Frontal cortex (tissue), 4 donors: ENCODE results near the gene STPG1. TPM values are rescaled to one million over a fixed set of nuclear protein-coding genes. Genes with fewer than 3 reads are reported as not detected.

ENCODE experiments used
- DNase-seq, 2 donors: peaks; one replicate each; pipeline ENCODE4 v3.0.0; 2012; ENCODE audit warnings: low spot score in 2 of 2
- FAIRE-seq: peaks from 2 replicates; lab custom pipeline; 2012; peaks lifted over from hg19 to GRCh38; lab: Jason Lieb, UNC
- total RNA-seq: library from RNA; depleted of rRNA; stranded (reverse); fragments of >200 nt; gene quantifications from one replicate; pipeline ENCODE4 v1.2.3, GENCODE V29; 2014
- donor health status: control.
- donor health status: control.
- donor health status: control.

The STPG1 gene
- total RNA-seq, 1 donor from 2014 or later: 2.9 TPM

DNA sequence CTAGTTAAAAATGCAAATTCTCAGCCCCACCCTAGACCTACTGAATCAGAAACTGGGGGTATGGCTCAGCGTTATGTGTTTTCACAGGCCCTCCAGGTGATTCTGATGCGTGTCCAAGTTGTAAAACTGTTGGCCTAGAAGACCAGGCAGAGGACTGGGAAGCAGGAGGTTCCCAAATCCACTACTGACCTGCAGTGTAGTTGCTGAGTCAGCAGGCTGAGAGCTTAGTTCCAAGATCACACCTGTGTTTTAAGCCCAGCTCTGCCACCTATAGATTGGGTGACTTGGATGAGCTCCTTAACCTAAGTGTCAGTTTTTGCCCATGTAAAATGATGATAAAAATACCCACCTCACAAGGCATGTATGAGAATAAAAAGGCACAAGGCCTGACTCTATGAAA lies 90.3 kb downstream of the STPG1 start:
- FAIRE-seq (no peak), DNase-seq (no peak)

- no peak for DNase-seq
- FAIRE-seq: no peak
Observed at GRCh38 chr1:24322470-24323177, 91.0 kb downstream of the STPG1 start.

DNA sequence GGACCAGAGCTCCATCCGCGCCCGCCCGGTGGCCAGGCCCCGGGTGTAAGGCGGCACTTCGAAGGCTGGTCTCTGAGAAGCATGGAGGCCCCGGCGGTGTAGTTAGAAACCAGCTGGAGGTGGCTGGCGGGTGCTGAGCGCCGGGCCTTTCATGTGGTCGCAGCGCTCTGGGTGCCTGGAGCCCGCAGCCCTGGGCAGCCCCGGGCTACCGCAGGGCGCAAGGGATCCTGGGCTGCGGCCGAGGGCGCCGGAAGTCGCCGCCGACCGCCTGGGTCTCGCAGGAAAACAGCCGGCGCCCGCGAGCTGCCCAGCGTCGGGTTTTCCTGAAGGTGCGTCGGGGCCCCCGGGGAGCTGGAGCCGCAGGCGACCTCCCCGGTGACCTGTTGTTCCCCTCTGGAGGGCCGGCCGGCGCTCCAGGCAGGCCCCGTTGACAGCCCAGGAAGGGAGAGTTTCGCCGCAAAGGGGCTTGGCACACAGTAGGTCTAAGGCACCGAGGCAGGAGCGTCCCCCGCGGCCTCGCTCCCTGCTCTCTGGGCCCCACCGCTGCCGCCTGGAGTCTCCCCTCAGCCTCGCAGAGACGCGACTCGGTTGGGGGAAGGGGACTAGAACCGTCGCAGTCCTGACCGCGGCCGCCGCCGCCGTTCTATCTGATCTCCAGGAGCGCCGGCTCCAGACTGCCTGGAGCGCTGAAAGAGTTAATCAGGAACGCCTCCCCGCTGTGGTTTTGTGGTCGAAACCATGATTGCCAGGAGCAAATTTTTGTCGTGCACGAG lies 91.7 kb downstream of the STPG1 start:
- DNase-seq (peak; percentile 40 to 48), FAIRE-seq (no peak)

DNA sequence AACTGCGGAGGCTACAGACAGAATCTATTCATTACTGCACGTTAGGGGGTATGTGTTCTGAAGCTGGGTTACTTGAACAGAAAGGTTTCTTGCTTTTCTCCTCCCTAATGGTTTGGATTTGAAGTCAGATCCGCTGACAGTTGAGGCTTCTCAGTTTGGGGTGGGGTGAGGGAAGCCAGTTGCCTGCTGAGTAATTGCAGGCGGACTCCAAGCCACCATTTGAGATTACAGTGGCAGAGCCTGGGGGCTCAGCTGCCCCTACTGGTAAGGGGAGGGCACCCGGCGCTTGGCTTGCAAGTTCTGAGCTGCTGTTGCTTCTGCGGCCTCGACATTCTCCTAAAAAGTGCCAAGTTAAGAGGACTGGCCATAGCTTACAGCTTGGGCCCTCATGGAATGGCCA lies 92.5 kb downstream of the STPG1 start:
- no peak for DNase-seq
- no peak for FAIRE-seq

GRCh38 chr1:24319962-24320361 lies 93.6 kb downstream of the STPG1 start:
- DNase-seq: no peak

DNA sequence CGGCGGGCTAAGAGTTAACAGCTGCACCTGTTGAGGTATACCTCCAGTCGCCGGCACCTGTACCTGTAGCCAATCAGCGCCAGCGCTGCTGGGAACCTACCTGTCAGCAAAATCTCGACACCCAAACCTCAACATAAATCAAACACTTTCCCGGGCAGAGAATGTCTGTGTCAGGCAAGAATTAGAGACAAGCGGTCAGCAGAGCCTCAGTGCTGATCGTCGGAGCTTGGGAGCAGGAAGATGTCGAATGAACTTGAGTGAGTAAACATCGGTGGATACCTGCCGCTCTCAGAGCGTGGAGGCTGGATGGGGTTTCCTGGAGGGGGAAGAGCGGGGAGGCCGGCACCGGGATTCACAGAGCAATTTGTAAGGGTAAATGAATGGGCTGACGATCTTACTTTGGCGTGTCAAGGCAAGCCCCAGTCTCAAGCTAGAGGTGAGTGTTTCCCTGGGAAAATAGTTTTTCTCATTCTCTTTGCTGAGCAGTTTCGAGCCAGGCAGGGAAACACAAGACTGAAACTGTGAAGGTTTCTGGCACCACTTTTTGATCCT lies 94.2 kb downstream of the STPG1 start, which contains the start of gene GRHL3:
Gene GRHL3, plus strand, starts transcription at position 46 of the 552 bp plus-strand sequence. Its CDS starts 195 bp downstream, at position 241.
- DNase-seq: no peak
- no peak for FAIRE-seq

More at GRCh38 chr1:24319962-24320361, 93.6 kb downstream of the STPG1 start:
- FAIRE-seq: no peak

- DNase-seq: no peak
- no peak for FAIRE-seq
Observed at GRCh38 chr1:24318615-24319311, 94.8 kb downstream of the STPG1 start.

DNA sequence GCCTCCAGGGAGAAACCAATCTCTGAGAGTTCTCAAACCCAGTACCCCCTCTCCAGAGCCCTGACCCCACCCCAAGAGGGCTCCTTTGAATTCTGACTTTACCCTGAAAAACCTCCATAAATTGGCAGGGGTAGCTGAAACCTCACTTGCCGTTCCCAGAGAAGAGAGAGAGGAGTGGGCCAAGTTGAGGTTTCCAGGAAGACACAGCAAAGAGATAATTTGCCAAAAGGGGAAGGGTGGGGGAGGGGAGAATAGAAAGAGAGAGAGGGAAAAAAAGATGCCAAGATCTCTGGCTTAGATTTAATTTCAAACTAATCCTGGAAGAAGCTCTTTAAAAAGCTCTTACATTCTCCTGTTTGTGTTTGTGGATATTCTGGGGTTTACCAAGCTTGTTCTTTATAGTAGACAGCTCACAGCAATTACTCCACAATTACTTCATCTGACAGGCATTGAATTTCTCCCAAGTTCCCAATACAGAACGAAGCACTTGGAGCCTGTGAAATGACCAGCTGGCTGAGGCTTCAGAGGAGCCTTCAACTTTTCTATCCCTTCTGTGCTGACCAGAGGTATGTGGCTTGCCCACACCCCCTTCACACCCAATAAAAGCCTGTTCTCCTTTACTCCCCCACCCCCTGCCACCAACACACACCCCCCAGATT lies 95.5 kb downstream of the STPG1 start:
- DNase-seq (no peak), FAIRE-seq (no peak)

DNA sequence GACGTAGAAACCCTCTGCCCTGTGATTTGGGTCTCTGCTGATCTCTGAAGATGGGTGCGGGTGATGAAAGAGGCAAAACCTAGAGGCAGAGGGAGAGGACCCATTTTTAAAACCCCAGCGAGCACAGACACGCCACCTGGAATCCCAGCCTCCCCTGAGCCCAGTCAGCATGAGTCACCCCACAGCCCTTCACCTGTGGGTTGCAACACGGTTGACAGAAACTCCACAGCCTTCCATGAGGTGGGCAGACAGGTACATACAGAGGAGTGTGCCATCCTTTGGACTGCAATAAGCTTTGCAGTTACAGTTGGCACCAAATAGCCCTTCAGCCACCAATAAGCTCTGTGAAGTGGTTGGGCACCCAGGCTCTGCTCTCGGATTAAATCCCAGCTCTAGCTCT lies 96.5 kb downstream of the STPG1 start:
- FAIRE-seq (no peak), DNase-seq (no peak)

DNA sequence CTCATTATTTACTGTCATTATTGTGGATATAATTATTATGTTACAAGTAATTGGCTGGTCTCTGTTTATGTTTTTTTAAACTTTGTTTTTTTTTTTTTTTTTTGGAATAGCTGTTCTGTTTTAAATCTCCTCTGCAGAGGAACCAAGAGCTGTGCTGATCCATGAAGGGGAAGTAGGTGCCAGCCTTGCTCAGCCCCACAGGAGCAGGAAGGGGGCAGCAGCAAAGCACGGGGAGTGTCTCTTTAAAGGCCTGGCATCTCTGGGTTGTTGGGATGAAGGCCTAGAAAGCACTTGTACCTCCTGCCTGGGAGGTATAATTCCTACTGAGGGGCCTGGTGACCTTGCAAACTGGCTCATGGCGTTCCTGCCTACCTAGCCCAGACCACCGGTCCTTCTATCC lies 96.9 kb downstream of the STPG1 start:
- FAIRE-seq: no peak
- DNase-seq: no peak

- FAIRE-seq: no peak
- DNase-seq: no peak
Observed at GRCh38 chr1:24315391-24315790, 98.2 kb downstream of the STPG1 start.

- no peak for FAIRE-seq
- DNase-seq: no peak
Observed at GRCh38 chr1:24311741-24312140, 101.8 kb downstream of the STPG1 start.

- DNase-seq (no peak), FAIRE-seq (no peak)
Observed at GRCh38 chr1:24311234-24311633, 102.3 kb downstream of the STPG1 start.

- FAIRE-seq: no peak
- DNase-seq: no peak
Observed at GRCh38 chr1:24309762-24310485, 103.7 kb downstream of the STPG1 start.

DNA sequence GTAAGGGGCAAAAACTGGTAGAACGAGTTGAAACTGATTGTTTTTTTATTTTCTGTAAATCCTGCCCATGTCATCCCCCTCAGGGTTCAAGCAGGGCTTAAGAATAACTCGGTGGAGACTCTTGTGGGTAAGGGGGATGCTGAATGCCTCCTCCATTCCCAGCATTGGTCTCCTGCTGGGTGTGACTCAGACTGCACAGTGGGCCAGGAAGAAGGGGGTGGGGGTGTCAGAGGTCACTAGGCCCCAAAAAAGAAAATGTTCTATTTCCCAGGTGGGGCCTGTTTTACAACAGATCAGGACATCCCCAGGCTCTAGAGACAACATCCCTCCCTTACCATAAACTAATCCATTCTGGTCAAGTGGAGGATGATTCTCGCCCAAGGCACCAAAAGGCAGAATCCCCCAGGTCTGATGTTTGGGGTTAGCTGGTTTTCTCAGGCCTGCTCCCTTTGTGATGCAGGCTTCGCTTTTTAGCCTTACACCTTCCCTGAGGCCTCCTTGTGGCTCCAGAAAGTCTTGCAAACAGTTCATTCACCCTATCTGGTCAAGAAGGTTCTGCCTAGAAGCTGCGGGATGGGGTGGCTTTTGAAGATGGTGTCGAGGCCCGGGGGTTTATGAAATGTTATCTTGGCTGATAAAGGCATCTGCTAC lies 105.1 kb downstream of the STPG1 start:
- FAIRE-seq (no peak), DNase-seq (no peak)
